VCaP (cell line): ENCODE measurements around the gene ACTR5.

ENCODE experiments used
- H3K27ac ChIP-seq: fragments of 450-650 bp; 2 replicates; pipeline ENCODE4 v1.5.1; 2017
- TF ChIP-seq, protein P1 (sequence below): fragments of 450-650 bp; conservative IDR thresholded peaks from 2 replicates; pipeline ENCODE4 v1.5.1; 2017; ENCODE audit warnings: mild to moderate bottlenecking, moderate library complexity

ACTR5 gene

GRCh38 chr20:38769376-38770295 is 21.4 kb downstream of the ACTR5 start:
- TF ChIP-seq, protein P1, sequence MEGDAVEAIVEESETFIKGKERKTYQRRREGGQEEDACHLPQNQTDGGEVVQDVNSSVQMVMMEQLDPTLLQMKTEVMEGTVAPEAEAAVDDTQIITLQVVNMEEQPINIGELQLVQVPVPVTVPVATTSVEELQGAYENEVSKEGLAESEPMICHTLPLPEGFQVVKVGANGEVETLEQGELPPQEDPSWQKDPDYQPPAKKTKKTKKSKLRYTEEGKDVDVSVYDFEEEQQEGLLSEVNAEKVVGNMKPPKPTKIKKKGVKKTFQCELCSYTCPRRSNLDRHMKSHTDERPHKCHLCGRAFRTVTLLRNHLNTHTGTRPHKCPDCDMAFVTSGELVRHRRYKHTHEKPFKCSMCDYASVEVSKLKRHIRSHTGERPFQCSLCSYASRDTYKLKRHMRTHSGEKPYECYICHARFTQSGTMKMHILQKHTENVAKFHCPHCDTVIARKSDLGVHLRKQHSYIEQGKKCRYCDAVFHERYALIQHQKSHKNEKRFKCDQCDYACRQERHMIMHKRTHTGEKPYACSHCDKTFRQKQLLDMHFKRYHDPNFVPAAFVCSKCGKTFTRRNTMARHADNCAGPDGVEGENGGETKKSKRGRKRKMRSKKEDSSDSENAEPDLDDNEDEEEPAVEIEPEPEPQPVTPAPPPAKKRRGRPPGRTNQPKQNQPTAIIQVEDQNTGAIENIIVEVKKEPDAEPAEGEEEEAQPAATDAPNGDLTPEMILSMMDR, result no peak
- no peak overlapping the region for H3K27ac ChIP-seq

DNA sequence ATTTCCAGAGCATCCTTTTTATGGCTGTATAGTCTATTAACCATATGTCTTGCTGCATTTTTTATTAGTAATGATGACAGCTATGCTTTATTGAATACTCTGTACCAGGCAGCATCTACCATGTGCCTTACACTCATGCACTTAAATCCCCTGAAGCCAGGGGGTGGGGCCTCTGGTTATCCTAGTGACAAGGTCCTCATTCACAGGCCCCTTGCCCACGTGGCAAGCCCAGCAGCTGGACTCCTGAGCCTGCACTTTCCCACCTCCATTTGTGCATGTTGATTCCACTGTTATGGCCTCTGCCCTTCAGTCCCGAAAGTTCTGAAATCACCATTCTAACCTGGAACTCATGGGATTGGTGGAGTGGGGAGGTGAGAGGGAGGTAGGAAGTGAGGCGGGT is 22.3 kb downstream of the ACTR5 start:
- TF ChIP-seq, protein P1, result no peak
- H3K27ac ChIP-seq, result no peak overlapping the region

- TF ChIP-seq, protein P1, result no peak
- no peak overlapping the region for H3K27ac ChIP-seq
Observed at GRCh38 chr20:38770970-38771369, 22.7 kb downstream of the ACTR5 start.

- TF ChIP-seq, protein P1, result no peak
- H3K27ac ChIP-seq, result no peak overlapping the region
Observed at GRCh38 chr20:38771621-38772020, 23.4 kb downstream of the ACTR5 start.

- H3K27ac ChIP-seq, result no peak overlapping the region
Observed at GRCh38 chr20:38774167-38774566, 25.9 kb downstream of the ACTR5 start.

GRCh38 chr20:38776363-38776762 is 28.1 kb downstream of the ACTR5 start:
- TF ChIP-seq, protein P1, result no peak
- no peak overlapping the region for H3K27ac ChIP-seq

More at GRCh38 chr20:38774167-38774566, 25.9 kb downstream of the ACTR5 start:
- TF ChIP-seq, protein P1, result no peak

GRCh38 chr20:38779247-38780097 is 31.2 kb downstream of the ACTR5 start:
- TF ChIP-seq, protein P1, result no peak
- H3K27ac ChIP-seq, result no peak overlapping the region
